GM18861 (cell line): Measurements from ENCODE around the gene DMTF1.
"Not testable (repeated sequence)": the region's sequence is repeated elsewhere in the genome, so short reads cannot be mapped to it uniquely, and the experiment has no call there.

Experiments used
- ATAC-seq: cut with Tn5 transposase; IDR thresholded peaks from one replicate; pipeline ENCODE4 v1.9.1; 2021; ENCODE audit not compliant: unreplicated experiment

Gene DMTF1

GRCh38 chr7:87152112-87152896 is at the start of gene DMTF1:
DMTF1 (plus strand) TSS chr7:87152453; CDS start chr7:87164942, 12,489 bp downstream.
- peak; percentile 77 for ATAC-seq

GRCh38 chr7:87105401-87105800 is 46.9 kb upstream of the DMTF1 start:
- no peak for ATAC-seq

DNA sequence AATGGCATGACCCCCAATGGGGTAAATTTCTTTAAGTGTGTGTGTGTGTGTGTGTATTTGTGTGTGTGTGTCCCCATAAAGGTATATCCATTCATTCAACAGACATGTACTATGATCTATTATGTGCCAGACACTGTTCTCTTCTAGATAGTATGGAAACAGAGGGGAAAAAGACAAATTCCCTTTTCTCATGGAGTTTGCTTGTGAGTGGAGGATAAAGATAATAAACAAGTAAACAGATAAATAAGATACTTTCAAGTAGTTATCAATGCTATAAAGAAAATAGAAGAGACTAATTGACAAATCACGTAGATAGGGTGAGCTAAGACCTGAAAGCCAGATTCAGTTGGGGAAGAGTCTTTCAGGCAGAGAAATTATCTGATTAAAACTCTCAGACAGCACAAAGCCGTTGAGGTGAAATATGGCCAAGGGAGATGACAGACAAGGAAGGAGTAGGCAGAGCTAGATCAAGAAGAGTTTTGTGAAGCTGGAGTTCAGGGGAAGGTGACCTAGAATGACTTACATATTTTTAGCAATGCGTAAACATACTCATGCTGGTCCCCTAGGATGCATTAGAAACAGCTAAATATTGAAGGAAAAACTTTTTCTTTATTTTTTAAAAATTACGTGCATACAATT is 45.2 kb upstream of the DMTF1 start:
- ATAC-seq: no peak

DNA sequence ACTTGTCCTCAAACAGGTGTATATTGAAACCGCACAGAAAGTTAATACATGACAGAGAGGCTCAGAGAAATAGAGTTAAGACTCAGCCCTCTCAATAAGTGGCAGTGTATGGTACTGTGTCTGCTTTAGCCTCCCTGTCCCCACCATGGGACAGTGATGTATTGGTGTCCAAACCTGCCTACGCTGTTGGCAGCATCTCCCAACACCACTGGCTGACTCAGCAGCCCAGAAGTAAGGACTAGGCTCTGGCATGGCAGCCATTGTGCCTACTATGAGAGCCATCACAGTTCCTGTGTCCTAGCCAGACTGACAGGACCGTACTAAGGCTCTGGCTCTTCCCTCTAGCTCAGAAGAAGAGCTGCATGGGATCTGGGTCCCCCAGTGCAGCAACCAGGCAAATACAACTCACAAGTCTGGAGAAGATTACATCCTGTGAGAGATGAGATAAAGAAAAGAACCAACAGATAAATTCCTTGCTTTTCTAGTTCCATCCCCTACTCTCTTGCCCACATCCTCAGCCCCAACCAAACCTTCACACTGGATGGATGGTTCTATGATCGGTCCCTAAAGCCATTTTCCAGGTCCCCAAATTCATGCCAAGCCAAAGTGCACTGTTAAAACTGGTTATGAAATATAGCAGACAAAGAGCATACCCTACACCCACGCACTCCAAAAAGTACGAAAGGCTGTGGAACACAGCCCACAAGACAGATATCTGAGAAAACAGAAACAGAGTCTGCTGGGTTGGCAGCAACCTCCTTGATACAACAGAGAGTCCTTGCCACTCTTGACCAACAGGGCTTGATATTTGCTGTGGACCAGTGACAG is 44.1 kb upstream of the DMTF1 start:
- no peak for ATAC-seq

DNA sequence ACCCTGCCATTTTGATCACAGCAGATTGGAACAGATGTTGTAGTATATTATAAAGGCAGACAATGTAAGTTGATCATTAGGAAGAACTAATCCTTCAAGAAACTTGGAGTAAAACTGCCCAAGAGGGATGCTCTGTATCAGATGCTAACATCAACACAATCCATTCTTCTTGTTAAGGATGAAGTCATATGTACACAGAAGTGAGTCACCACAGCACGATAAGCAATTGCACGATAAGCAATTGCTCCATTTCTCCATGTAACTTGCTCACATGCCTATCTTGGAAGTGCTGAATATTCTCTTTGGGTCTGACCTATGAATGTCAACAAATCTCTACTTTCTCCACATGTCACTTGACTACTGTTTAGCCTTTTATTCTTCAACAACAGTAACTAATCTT is 41.5 kb upstream of the DMTF1 start:
- no peak for ATAC-seq

DNA sequence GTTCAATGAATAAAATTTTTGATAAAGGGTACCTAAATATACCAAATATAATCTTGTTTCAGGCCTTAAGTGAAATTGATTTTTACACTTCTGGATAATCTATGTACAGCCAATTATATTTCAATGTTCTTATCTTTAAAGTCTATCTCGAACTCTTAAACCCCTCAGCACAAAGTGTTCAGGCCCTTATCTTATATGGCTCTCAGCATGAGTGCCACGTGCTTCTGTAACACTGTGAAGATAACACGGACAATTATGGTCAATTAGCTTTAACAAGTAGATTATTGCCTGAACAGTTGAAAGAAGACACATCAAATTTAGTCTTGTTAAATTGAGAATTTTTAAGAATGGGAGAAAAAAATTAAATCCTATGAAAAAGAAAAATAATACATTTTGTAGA is 40.4 kb upstream of the DMTF1 start:
- no peak for ATAC-seq

DNA sequence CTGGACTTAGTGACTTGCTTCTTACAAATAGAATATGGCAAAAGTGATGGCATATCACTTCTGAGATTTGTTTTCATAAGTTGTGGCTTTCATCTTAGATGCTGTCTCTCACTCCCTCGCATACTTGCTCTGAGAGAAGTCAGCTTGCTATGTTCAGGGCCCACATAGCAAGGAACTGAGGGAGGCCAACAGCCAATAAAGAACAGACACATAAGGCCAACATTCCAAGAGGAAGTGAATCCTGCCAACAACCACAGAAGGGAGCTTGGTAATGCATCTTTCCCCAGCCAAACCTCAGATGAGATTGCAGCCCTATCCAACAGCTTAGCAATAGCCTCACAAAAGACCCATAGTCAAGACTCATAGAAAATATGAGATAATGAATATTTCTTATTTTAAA is 39.2 kb upstream of the DMTF1 start:
- ATAC-seq: no peak

- ATAC-seq: not testable (repeated sequence)
Observed at GRCh38 chr7:87113904-87114303, 38.3 kb upstream of the DMTF1 start.

GRCh38 chr7:87115772-87116171 is 36.5 kb upstream of the DMTF1 start:
- not testable (repeated sequence) for ATAC-seq

GRCh38 chr7:87116315-87116714 is 35.9 kb upstream of the DMTF1 start:
- ATAC-seq: no peak

GRCh38 chr7:87119581-87119980 is 32.7 kb upstream of the DMTF1 start:
- ATAC-seq: no peak

DNA sequence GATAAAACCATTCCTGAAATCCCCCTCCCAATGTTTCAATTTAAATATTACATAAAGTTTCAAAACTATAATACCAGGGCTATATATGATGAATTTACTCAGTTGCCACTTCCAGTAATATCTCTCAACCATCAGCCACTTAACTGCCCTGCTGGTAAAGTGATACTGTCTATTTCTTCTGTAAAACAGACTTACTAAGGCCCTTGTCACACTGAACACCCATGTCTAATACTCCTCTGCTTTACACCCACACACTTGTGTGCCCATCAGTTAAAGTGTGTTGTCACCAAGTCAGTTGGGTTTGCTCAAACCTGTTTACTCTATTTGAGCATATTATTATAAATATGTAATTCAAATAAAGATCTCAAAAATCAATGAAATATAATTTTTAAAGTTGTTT is 29.1 kb upstream of the DMTF1 start:
- no peak for ATAC-seq

DNA sequence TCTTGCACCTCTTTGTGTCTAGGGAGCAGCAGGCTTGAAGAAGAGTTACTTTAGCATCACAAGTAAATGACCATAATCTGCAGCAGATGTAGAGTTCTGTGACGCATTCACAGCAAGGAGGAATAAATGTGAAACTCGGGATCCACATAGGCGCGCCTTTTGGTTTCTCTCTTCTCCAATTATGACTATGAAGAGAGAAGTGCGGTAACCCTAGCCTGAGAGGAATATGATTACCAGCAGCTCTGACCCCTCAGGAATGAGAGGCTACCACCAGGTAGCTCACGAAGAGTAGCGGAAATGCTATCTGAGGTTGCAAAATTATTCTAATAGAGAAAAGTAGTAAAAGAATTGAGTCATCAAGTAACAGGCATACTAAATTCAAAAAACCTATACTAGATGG is 25.2 kb upstream of the DMTF1 start:
- no peak for ATAC-seq

- no peak for ATAC-seq
Observed at GRCh38 chr7:87128861-87129267, 23.4 kb upstream of the DMTF1 start.

DNA sequence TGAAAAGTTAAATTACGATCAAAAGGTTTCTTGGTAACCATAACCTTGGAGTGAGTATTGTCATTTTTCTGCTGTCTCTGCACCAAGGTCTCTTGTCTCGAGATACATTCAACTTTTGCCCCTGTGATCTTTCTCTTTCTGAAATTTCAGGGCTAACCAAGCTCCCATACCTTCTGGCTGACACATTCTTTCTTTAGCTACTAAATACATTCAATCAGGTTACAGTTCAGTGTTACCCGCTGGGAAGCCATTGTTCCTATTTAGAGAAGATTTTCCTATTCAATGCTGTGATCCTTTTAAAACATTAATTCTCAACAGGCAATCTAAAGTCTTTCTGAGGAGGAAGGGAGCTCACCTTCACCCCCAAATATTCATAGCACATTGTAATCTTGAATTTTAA is 22.9 kb upstream of the DMTF1 start:
- ATAC-seq: no peak

- peak; percentile 96 for ATAC-seq
Observed at GRCh38 chr7:87129848-87130247, 22.4 kb upstream of the DMTF1 start.

DNA sequence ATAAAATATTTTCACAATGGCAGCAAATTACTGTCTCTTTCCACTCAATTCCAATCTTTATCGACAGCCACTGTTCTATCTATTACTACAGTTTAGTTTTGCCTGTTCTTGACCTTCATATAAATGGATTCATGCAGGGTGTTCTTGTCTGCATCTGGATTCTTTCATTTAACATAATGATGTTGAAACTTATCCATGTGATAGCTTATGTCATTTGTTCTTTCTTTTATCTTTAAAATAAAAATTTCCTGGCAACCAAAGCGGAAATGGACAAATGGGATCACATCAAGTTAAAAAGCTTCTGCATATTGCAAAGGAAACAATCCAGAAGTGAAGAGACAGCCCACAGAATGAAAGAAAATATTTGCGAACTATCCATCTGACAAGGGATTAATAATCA is 20.5 kb upstream of the DMTF1 start:
- no peak for ATAC-seq

- ATAC-seq: no peak
Observed at GRCh38 chr7:87137271-87137670, 15.0 kb upstream of the DMTF1 start.

DNA sequence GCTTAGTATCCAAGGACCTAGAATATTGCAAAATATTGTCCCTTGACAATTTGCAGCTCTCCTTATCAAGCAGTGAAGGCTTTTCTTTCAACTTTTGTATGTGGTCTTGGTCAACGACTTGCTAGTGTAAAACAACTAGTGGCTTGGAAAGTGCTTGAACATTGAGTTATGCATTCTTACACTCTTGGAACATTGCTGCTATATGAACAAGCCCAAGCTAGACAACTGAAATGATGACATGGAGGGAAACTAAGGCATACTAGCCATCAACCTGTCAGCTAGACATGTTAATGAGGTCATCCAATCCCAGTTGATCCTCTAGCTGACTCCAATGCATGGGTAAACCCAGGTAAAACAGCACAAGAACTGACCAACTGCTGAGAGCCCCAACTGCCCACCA is 12.7 kb upstream of the DMTF1 start:
- no peak for ATAC-seq

GRCh38 chr7:87140271-87140748 is 11.9 kb upstream of the DMTF1 start:
- no peak for ATAC-seq

GRCh38 chr7:87144173-87144657 is 8.0 kb upstream of the DMTF1 start:
- ATAC-seq: peak; percentile 97
